Panc1 (cell line): ENCODE data around the gene AGPS.
"Not testable (repeated sequence)": the region's sequence is repeated elsewhere in the genome, so short reads cannot be mapped to it uniquely, and the experiment has no call there.

Experiments
- CTCF ChIP-seq: fragments of 450-650 bp; IDR thresholded peaks from 2 replicates; pipeline ENCODE4 v1.5.1; 2017; ENCODE audit warnings: mild to moderate bottlenecking
- POLR2AphosphoS5 ChIP-seq: IDR thresholded peaks from 2 replicates; pipeline ENCODE4 v1.6.1; 2012; ENCODE audit warnings: mild to moderate bottlenecking, low read depth, low read length, moderate library complexity
- REST ChIP-seq, 2 experiments: IDR thresholded peaks; 2 replicates each; pipeline ENCODE4 v1.6.1; 2011 to 2012; ENCODE audit warnings: low read depth in 2 of 2, control low read depth in 1 of 2, low read length in 1 of 2, mild to moderate bottlenecking in 1 of 2, moderate library complexity in 1 of 2; ENCODE audit not compliant: insufficient read depth in 1 of 2

GRCh38 chr2:177551360-177551759, 158.8 kb downstream of the AGPS start:
- TF ChIP-seq POLR2AphosphoS5; CTCF; REST (IDR thresholded peaks at IDR 0.05; ENCODE audit: insufficient read depth in 1 of 2, low read depth in 2 of 2, low read length in 1 of 2): not testable (repeated sequence)
